Common myeloid progenitor, CD34-positive (primary cell): Measurements from ENCODE around the gene TBC1D5.

Experiments
- CTCF ChIA-PET: fragments of 350-600 bp; sonication (Branson Sonifier 250); formaldehyde crosslinking; loops from one replicate; lab custom pipeline; 2021; ENCODE audit warnings: antibody characterized with exemption; lab: Charles Lee
- POLR2A ChIA-PET: fragments of 350-600 bp; sonication (Branson Sonifier 250); formaldehyde crosslinking; loops from one replicate; lab custom pipeline; 2021; ENCODE audit warnings: antibody characterized with exemption; lab: Charles Lee
- DNase-seq, 3 donors: peaks; one replicate each; pipeline versions ENCODE4 v3.0.0 to v3.0.0-alpha.2; 2013
- H3K27ac ChIP-seq, 2 experiments: 1 replicate in 1 of 2; 2 replicates in 1 of 2; pipeline ENCODE4 v1.7.0; 2013; ENCODE audit warnings: inconsistent platforms in 2 of 2, low read length in 2 of 2, mild to moderate bottlenecking in 2 of 2, low read depth in 1 of 2, moderate library complexity in 1 of 2; ENCODE audit not compliant: severe bottlenecking in 2 of 2, insufficient read depth in 1 of 2, poor library complexity in 1 of 2
- H3K27me3 ChIP-seq, 5 experiments: replicated peaks in 2 of 5; 1 replicate in 3 of 5; 2 replicates in 2 of 5; pipeline versions ENCODE4 v1.6.1 to v1.7.0; 2013; ENCODE audit warnings: low read length in 4 of 5, mild to moderate bottlenecking in 2 of 5, moderate library complexity in 2 of 5, inconsistent platforms in 1 of 5; ENCODE audit not compliant: insufficient read depth in 5 of 5, control insufficient read depth in 4 of 5
- H3K36me3 ChIP-seq, 4 experiments: 1 replicate in 2 of 4; 2 replicates in 2 of 4; pipeline versions ENCODE4 v1.6.1 to v1.7.0; 2013; ENCODE audit warnings: low read length in 3 of 4, control low read depth in 1 of 4, mild to moderate bottlenecking in 1 of 4; ENCODE audit not compliant: control insufficient read depth in 4 of 4, insufficient read depth in 4 of 4
- H3K4me1 ChIP-seq, 4 experiments: 1 replicate in 3 of 4; 2 replicates in 1 of 4; pipeline versions ENCODE4 v1.6.1 to v1.7.1; 2013; ENCODE audit warnings: low read length in 3 of 4, mild to moderate bottlenecking in 3 of 4, control low read depth in 1 of 4, inconsistent platforms in 1 of 4, moderate library complexity in 1 of 4; ENCODE audit not compliant: control insufficient read depth in 4 of 4, insufficient read depth in 4 of 4; ENCODE audit errors: control extremely low read depth in 1 of 4
- H3K4me3 ChIP-seq, 7 experiments: 1 replicate in 4 of 7; 2 replicates in 3 of 7; pipeline versions ENCODE4 v1.5.1 to v1.7.0; 2013; ENCODE audit warnings: mild to moderate bottlenecking in 7 of 7, low read length in 6 of 7, moderate library complexity in 6 of 7, inconsistent platforms in 2 of 7, low read depth in 2 of 7, control low read depth in 1 of 7; ENCODE audit not compliant: insufficient read depth in 4 of 7, control insufficient read depth in 1 of 7; ENCODE audit errors: extremely low read depth in 1 of 7
- H3K9me3 ChIP-seq, 5 experiments: 1 replicate in 4 of 5; 2 replicates in 1 of 5; pipeline versions ENCODE4 v1.6.1 to v1.7.1; 2013; ENCODE audit warnings: low read length in 4 of 5, mild to moderate bottlenecking in 2 of 5, inconsistent platforms in 1 of 5, low read depth in 1 of 5, moderate library complexity in 1 of 5; ENCODE audit not compliant: control insufficient read depth in 4 of 5, insufficient read depth in 2 of 5; ENCODE audit errors: control extremely low read depth in 1 of 5
- WGBS: methylation state at CpG from one replicate; pipeline ENCODE4 v1.1.5; 2013; ENCODE audit not compliant: insufficient coverage; 5-methylcytosine and 5-hydroxymethylcytosine counted together

Gene TBC1D5

DNA sequence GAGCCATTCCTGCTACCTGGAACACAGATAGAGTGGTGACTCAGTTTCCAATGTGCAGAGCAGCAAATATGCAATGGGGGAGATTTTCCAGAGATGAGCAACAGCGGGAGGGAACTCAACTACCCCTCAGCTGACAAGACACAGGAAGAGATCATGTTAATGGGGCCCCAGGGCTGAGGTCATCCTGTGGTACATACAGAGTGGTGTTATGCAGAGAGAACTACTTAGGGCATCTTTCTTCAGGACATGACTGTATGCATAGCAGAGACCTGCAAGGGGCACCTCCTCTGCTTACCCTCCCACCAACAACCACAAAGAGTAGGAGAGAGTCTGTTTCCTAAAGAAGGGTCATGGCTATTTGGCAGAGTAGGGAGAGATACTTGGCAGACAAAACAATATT is 6.8 kb upstream of the TBC1D5 start:
- Histone ChIP-seq H3K4me1 (peaks cover 0 to 19% (median 5%) of the 10 kb centered on the region in 4 experiments), H3K9me3 (no peaks in the 10 kb centered on the region), H3K36me3 (no peaks in the 10 kb centered on the region), H3K27me3 (no peaks in the 10 kb centered on the region), H3K27ac (no peak overlapping the region), H3K4me3 (peak overlapping the region in 1 of 7 experiments; percentile 65)
- DNase-seq, result no peak
- 100% methylated on average over 1 of the region's 1 CpG for WGBS
- POLR2A ChIA-PET, result no interaction called here
- CTCF ChIA-PET, result no interaction called here

DNA sequence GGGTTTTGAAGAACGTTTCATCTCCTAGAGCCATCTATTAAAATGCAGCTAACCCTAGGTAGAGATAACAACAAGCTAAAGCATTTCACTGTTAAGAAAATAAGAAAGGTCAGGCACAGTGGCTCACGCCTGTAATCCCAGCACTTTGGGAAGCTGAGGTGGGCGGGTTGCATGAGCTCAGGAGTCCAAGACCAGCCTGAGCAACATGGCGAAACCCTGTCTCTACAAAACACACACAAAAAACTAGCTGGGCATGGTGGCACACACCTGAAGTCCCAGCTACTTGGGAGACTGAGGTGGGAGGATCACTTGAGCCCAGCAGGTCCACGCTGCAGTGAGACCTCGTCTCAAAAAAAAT is 5.4 kb upstream of the TBC1D5 start:
- POLR2A ChIA-PET, result no interaction called here
- no peaks in the 10 kb centered on the region for H3K9me3 ChIP-seq
- no peak overlapping the region for H3K27ac ChIP-seq
- CTCF ChIA-PET, result interaction anchor here (1.0 to 2.0 kb wide), 3 partner anchors 9 to 94 kb away, joined by 3 to 7 read pairs (median 3); no protein-coding TSS in a partner anchor
- H3K4me1 ChIP-seq, result peaks cover 0 to 29% (median 12%) of the 10 kb centered on the region in 4 experiments
- H3K36me3 ChIP-seq, result no peaks in the 10 kb centered on the region
- no peak overlapping the region for H3K4me3 ChIP-seq
- no peaks in the 10 kb centered on the region for H3K27me3 ChIP-seq
- no peak for DNase-seq
- no CpG with 5 or more reads among the region's 6 CpGs for WGBS

DNA sequence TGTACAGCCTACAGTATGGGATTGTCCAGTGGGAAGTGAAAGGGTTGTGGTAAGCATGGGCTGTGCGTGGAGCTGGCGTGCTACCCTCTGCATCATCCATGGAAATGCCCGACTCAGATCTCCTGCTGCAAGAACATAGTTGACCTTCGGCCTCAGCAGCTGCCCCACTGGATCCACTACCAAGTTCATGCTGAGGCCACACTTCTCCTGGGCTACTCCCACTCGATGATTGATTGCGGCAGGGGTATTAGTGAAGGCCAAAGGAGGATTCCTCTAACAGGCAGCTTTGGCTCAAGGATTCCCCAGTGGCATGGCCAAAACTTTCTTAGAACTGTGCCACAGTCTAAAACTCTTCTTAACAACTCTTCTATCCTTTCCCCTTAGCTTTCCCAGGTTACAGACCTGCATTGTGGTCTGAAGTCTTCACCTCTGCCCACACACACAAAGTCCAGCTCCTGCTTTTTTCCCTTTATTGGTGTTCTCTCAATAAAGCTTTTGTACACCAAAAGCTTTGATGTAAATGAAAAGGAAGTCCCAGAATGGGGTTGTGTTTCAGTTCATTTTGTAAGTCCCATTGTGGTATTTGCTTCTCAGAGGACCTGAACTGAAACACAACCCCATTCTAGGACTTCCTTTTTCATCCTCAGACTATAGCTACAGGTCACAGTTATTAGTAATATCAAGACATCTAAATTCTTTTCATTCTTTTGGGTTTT is 4.9 kb upstream of the TBC1D5 start:
- CTCF ChIA-PET, result interaction anchor here (0.9 to 2.0 kb wide), 4 partner anchors 10 to 95 kb away, joined by 3 to 7 read pairs (median 3); no protein-coding TSS in a partner anchor
- Histone ChIP-seq H3K9me3 (no peaks in the 10 kb centered on the region), H3K27ac (no peak overlapping the region), H3K36me3 (no peaks in the 10 kb centered on the region), H3K27me3 (no peaks in the 10 kb centered on the region), H3K4me3 (no peak overlapping the region), H3K4me1 (peaks cover 0 to 30% (median 14%) of the 10 kb centered on the region in 4 experiments)
- DNase-seq, result no peak
- POLR2A ChIA-PET, result no interaction called here
- WGBS, result 90% methylated on average over 6 of the region's 6 CpGs

DNA sequence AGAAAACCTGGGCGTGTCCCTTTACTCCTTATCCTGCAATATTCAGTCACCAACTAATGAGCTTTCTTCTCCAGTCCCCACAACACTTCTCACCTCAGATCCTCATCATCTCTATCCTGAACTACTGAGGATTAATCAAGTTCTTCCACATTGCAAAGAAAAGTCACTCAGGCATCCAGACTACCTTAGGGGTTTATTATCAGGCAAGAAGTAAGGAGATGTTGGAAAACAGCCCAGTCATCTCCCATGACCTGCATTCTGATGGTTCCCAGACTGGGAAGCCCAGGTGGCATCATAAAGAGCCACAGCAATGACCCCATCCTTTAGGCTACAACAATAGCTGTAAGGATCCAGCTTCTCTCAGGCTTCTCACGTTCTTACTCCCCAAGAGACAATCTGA is 3.5 kb upstream of the TBC1D5 start:
- no peaks in the 10 kb centered on the region for H3K27me3 ChIP-seq
- POLR2A ChIA-PET, result no interaction called here
- no peak for DNase-seq
- peaks cover 0 to 37% (median 18%) of the 10 kb centered on the region in 4 experiments for H3K4me1 ChIP-seq
- H3K36me3 ChIP-seq, result no peaks in the 10 kb centered on the region
- H3K4me3 ChIP-seq, result no peak overlapping the region
- no peak overlapping the region for H3K27ac ChIP-seq
- H3K9me3 ChIP-seq, result no peaks in the 10 kb centered on the region
- CTCF ChIA-PET, result interaction anchor here (1.4 kb wide), 1 partner anchor 20 kb away, joined by 3 read pairs; no protein-coding TSS in a partner anchor
- WGBS, result 50% methylated on average over 1 of the region's 2 CpGs

DNA sequence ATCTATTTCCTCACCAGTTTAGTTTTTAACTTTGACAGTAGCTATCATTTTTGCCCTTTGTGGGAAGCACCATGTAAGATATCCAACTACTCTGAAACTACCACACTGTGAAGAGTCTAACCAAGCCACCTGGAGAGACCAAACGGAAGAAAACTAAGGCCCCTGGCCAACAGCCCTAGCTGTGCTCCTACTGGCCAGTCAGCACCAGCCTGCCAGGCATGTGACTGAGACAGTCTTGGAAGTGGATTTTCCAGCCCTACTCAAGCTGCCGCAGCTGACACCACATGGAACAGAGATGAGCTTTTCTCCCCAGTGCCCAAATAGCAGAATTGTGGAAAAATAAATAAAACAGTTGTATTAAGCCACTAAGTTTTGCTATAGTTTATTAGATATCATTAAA is 2.9 kb upstream of the TBC1D5 start:
- CTCF ChIA-PET, result interaction anchor here (0.5 to 1.4 kb wide), 2 partner anchors 21 to 44 kb away, joined by 3 read pairs; no protein-coding TSS in a partner anchor
- no peaks in the 10 kb centered on the region for H3K36me3 ChIP-seq
- 95% methylated on average over 2 of the region's 2 CpGs for WGBS
- POLR2A ChIA-PET, result no interaction called here
- no peak for DNase-seq
- no peaks in the 10 kb centered on the region for H3K27me3 ChIP-seq
- H3K4me1 ChIP-seq, result peaks cover 5 to 43% (median 23%) of the 10 kb centered on the region in 4 experiments
- H3K9me3 ChIP-seq, result no peaks in the 10 kb centered on the region
- no peak overlapping the region for H3K27ac ChIP-seq
- H3K4me3 ChIP-seq, result no peak overlapping the region

DNA sequence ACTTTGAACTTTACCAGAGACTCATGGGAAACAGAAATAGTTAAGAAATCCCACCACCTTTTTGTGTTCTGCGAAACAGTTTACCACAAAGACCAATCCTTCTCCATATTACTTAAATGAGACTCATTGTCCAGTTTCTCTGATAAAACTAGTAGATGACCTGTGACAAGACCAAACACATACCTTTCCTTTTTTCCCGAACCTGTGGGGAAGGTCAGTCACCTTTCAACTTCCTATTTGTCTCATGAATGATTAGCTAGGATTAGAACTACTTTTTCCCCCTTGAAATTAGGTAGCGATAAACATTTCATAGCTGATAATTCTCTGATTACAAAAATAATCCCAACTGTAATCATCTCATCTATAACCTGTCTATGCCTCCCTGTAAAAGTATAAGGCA is 2.3 kb upstream of the TBC1D5 start:
- Histone ChIP-seq H3K4me3 (no peak overlapping the region), H3K4me1 (peaks cover 5 to 46% (median 26%) of the 10 kb centered on the region in 4 experiments), H3K27ac (no peak overlapping the region), H3K27me3 (no peaks in the 10 kb centered on the region), H3K9me3 (no peaks in the 10 kb centered on the region), H3K36me3 (no peaks in the 10 kb centered on the region)
- ChIA-PET POLR2A (no interaction called here), CTCF (no interaction called here)
- no peak for DNase-seq
- WGBS, result 100% methylated on average over 2 of the region's 3 CpGs

DNA sequence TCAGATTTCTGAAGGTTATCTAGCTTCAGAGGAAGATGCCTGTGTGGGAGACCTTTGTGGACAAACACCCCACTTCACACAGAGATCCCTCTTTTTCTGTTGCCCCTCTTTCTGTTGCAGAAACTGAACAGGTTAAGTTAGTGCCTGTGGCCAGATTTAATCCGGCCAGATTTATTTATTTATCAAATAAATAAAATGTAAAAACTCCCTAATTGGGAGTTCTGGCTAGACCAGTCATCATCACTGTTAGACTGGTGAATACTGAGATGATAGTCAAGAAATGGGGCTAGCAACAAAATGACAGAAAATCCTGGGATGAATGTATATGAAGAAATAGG is 1.2 kb upstream of the TBC1D5 start:
- DNase-seq, result no peak
- peaks cover 5 to 48% (median 32%) of the 10 kb centered on the region in 4 experiments for H3K4me1 ChIP-seq
- H3K9me3 ChIP-seq, result no peaks in the 10 kb centered on the region
- ChIA-PET POLR2A (no interaction called here), CTCF (interaction anchor here (1.6 kb wide), 1 partner anchor 31 kb away, joined by 4 read pairs; no protein-coding TSS in a partner anchor)
- WGBS, result no CpG with 5 or more reads among the region's 1 CpG
- peak overlapping the region in 1 of 2 experiments; percentile 91 for H3K27ac ChIP-seq
- no peaks in the 10 kb centered on the region for H3K27me3 ChIP-seq
- peak overlapping the region in 4 of 7 experiments; percentile 78 to 93 (median 82) for H3K4me3 ChIP-seq
- no peaks in the 10 kb centered on the region for H3K36me3 ChIP-seq
